Esophagus squamous epithelium (tissue), 5 donors: ENCODE results near the gene VAV3. TPM values are rescaled to one million over a fixed set of nuclear protein-coding genes. Genes with fewer than 3 reads are reported as not detected.

ENCODE experiments used
- DNase-seq: peaks from one replicate; lab custom pipeline; 2025; lab: John Stamatoyannopoulos, UW
- H3K27ac ChIP-seq, 4 donors: fragments of 200-600 bp; sonication (generic); one replicate each; pipeline ENCODE4 v1.5.1; 2016 to 2019; ENCODE audit warnings: mild to moderate bottlenecking in 1 of 4
- H3K27me3 ChIP-seq, 4 donors: fragments of 200-600 bp; sonication (generic); 1 replicate in 3 of 4; 2 replicates in 1 of 4; pipeline versions ENCODE4 v1.5.1 to v1.6.0; 2017 to 2021; ENCODE audit warnings: antibody characterized with exemption in 1 of 4
- H3K36me3 ChIP-seq, 3 donors: fragments of 200-600 bp; sonication (generic); one replicate each; pipeline ENCODE4 v1.5.1; 2016 to 2019
- H3K4me1 ChIP-seq, 3 donors: fragments of 200-600 bp; sonication (generic); one replicate each; pipeline ENCODE4 v1.5.1; 2017 to 2019
- H3K4me3 ChIP-seq, 4 donors: fragments of 200-600 bp; sonication (generic); 1 replicate in 3 of 4; 2 replicates in 1 of 4; pipeline ENCODE4 v1.5.1; 2016 to 2019; ENCODE audit warnings: mild to moderate bottlenecking in 2 of 4, moderate library complexity in 1 of 4
- H3K9me3 ChIP-seq, 3 donors: fragments of 200-600 bp; sonication (generic); one replicate each; pipeline ENCODE4 v1.5.1; 2016 to 2019
- CTCF ChIP-seq, 6 experiments: fragments of 450-650 bp in 4 of 6; fragments of 200-600 bp in 2 of 6; sonication (generic) in 2 of 6; IDR thresholded peaks; one replicate each; pipeline ENCODE4 v1.5.1; 2016 to 2019; ENCODE audit warnings: antibody characterized with exemption in 6 of 6, mild to moderate bottlenecking in 4 of 6, moderate library complexity in 4 of 6
- POLR2A ChIP-seq, 4 donors: fragments of 450-650 bp; IDR thresholded peaks; one replicate each; pipeline ENCODE4 v1.6.1; 2017; ENCODE audit warnings: antibody characterized with exemption in 4 of 4, mild to moderate bottlenecking in 4 of 4, moderate library complexity in 3 of 4
- WGBS, 2 donors: methylation state at CpG; one replicate each; pipeline ENCODE4 v1.1.5; 2018; 5-methylcytosine and 5-hydroxymethylcytosine counted together
- intact Hi-C: fragments of 100-400 bp; cut with DNase I; formaldehyde crosslinking; loops from one replicate; pipeline ENCODE4 v1.15.0; 2022
- total RNA-seq, 4 donors: library from RNA; depleted of rRNA; stranded (reverse); fragments of >200 nt; gene quantifications; one replicate each; pipeline ENCODE4 v1.1.0, GENCODE V29; 2016
- donor health status: DM: yes; HTN: yes; CAD: no.

The VAV3 gene
- total RNA-seq, 4 donors from 2014 or later = 43.4 to 126 (median 76.9) TPM

- Histone ChIP-seq H3K27me3 (no peaks in the 10 kb centered on the region), H3K27ac (peak overlapping the region in 1 of 4 donors; percentile 19), H3K9me3 (no peaks in the 10 kb centered on the region), H3K4me1 (peaks cover 0 to 49% (median 14%) of the 10 kb centered on the region in 3 donors), H3K4me3 (no peak overlapping the region), H3K36me3 (peaks cover 0 to 72% (median 4%) of the 10 kb centered on the region in 3 donors)
- TF ChIP-seq POLR2A (IDR thresholded peaks at IDR 0.05) (no peak), CTCF (IDR thresholded peaks at IDR 0.05) (no peak)
- intact Hi-C loops = no loop called here
- no peak for DNase-seq
- 89 to 90% methylated on average over 3 of the region's 3 CpGs for WGBS, 2 donors
Measured at GRCh38 chr1:107575226-107575625, 389.8 kb downstream of the VAV3 start.

GRCh38 chr1:107574044-107574443 is 390.9 kb downstream of the VAV3 start:
- H3K4me3 ChIP-seq = no peak overlapping the region
- intact Hi-C loops = no loop called here
- WGBS, 2 donors = 70 to 84% methylated on average over 6 of the region's 6 CpGs
- H3K4me1 ChIP-seq = peaks cover 0 to 49% (median 14%) of the 10 kb centered on the region in 3 donors
- H3K36me3 ChIP-seq = peaks cover 0 to 63% (median 4%) of the 10 kb centered on the region in 3 donors
- H3K27ac ChIP-seq = peak overlapping the region; percentile 25 to 77 (median 60)
- H3K9me3 ChIP-seq = no peaks in the 10 kb centered on the region
- no peak for DNase-seq
- no peak for TF ChIP-seq CTCF (IDR thresholded peaks at IDR 0.05)
- no peak for TF ChIP-seq POLR2A (IDR thresholded peaks at IDR 0.05)
- H3K27me3 ChIP-seq = no peaks in the 10 kb centered on the region

GRCh38 chr1:107572674-107573211 is 392.2 kb downstream of the VAV3 start:
- peaks cover 0 to 50% (median 4%) of the 10 kb centered on the region in 3 donors for H3K36me3 ChIP-seq
- H3K4me1 ChIP-seq = peaks cover 0 to 57% (median 14%) of the 10 kb centered on the region in 3 donors
- H3K4me3 ChIP-seq = no peak overlapping the region
- TF ChIP-seq POLR2A (IDR thresholded peaks at IDR 0.05) = no peak
- no peak for TF ChIP-seq CTCF (IDR thresholded peaks at IDR 0.05)
- H3K9me3 ChIP-seq = no peaks in the 10 kb centered on the region
- no peaks in the 10 kb centered on the region for H3K27me3 ChIP-seq
- DNase-seq = no peak
- WGBS, 2 donors = 23 to 24% methylated on average over 3 of the region's 3 CpGs
- peak overlapping the region; percentile 22 to 77 (median 70) for H3K27ac ChIP-seq
- intact Hi-C loops = no loop called here

- WGBS, 2 donors = 92 to 94% methylated on average over 8 to 10 of the region's 15 CpGs
- DNase-seq = no peak
- Histone ChIP-seq H3K9me3 (no peaks in the 10 kb centered on the region), H3K4me3 (no peak overlapping the region), H3K4me1 (peaks cover 0 to 49% (median 14%) of the 10 kb centered on the region in 3 donors), H3K27ac (no peak overlapping the region), H3K36me3 (peaks cover 0 to 33% (median 4%) of the 10 kb centered on the region in 3 donors), H3K27me3 (no peaks in the 10 kb centered on the region)
- TF ChIP-seq POLR2A (IDR thresholded peaks at IDR 0.05) = no peak
- TF ChIP-seq CTCF (IDR thresholded peaks at IDR 0.05) = no peak
- intact Hi-C loops = no loop called here
Measured at GRCh38 chr1:107570768-107571167, 394.2 kb downstream of the VAV3 start.

- H3K36me3 ChIP-seq = no peaks in the 10 kb centered on the region
- TF ChIP-seq CTCF (IDR thresholded peaks at IDR 0.05) = no peak
- no peak for TF ChIP-seq POLR2A (IDR thresholded peaks at IDR 0.05)
- H3K27me3 ChIP-seq = no peaks in the 10 kb centered on the region
- no peak overlapping the region for H3K4me3 ChIP-seq
- intact Hi-C loops = no loop called here
- no peak for DNase-seq
- 71 to 76% methylated on average over 3 of the region's 3 CpGs for WGBS, 2 donors
- no peaks in the 10 kb centered on the region for H3K9me3 ChIP-seq
- H3K4me1 ChIP-seq = peaks cover 0 to 2% (median 0%) of the 10 kb centered on the region in 3 donors
- H3K27ac ChIP-seq = no peak overlapping the region
Measured at GRCh38 chr1:107563441-107563840, 401.5 kb downstream of the VAV3 start.
